HT1080 (cell line): ENCODE data around the gene SLC32A1. TPM values are rescaled to one million over a fixed set of nuclear protein-coding genes. Genes with fewer than 3 reads are reported as not detected.

Experiments used
- DNase-seq: peaks from one replicate; pipeline ENCODE4 v3.0.0-alpha.2; 2015; ENCODE audit warnings: low read depth
- polyA plus RNA-seq, 2 experiments: library from polyadenylated mRNA; depleted of rRNA; stranded (reverse); fragments of >200 nt; gene quantifications; 2 replicates each; pipeline ENCODE4 v1.2.3, GENCODE V29; 2015
- total RNA-seq: library from RNA; depleted of rRNA; stranded (reverse); fragments of >200 nt; shearing (Covaris generic); gene quantifications from 2 replicates; pipeline ENCODE4 v1.2.3, GENCODE V29; 2014; rRNA removed

SLC32A1 gene, protein sequence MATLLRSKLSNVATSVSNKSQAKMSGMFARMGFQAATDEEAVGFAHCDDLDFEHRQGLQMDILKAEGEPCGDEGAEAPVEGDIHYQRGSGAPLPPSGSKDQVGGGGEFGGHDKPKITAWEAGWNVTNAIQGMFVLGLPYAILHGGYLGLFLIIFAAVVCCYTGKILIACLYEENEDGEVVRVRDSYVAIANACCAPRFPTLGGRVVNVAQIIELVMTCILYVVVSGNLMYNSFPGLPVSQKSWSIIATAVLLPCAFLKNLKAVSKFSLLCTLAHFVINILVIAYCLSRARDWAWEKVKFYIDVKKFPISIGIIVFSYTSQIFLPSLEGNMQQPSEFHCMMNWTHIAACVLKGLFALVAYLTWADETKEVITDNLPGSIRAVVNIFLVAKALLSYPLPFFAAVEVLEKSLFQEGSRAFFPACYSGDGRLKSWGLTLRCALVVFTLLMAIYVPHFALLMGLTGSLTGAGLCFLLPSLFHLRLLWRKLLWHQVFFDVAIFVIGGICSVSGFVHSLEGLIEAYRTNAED
- total RNA-seq, result not detected in 2 replicates
- polyA plus RNA-seq (2015; cell fraction: cytosol; rRNA removed), result not detected in 2 replicates
- not detected in 2 replicates for polyA plus RNA-seq (2015; cell fraction: nucleus; rRNA removed)

DNA sequence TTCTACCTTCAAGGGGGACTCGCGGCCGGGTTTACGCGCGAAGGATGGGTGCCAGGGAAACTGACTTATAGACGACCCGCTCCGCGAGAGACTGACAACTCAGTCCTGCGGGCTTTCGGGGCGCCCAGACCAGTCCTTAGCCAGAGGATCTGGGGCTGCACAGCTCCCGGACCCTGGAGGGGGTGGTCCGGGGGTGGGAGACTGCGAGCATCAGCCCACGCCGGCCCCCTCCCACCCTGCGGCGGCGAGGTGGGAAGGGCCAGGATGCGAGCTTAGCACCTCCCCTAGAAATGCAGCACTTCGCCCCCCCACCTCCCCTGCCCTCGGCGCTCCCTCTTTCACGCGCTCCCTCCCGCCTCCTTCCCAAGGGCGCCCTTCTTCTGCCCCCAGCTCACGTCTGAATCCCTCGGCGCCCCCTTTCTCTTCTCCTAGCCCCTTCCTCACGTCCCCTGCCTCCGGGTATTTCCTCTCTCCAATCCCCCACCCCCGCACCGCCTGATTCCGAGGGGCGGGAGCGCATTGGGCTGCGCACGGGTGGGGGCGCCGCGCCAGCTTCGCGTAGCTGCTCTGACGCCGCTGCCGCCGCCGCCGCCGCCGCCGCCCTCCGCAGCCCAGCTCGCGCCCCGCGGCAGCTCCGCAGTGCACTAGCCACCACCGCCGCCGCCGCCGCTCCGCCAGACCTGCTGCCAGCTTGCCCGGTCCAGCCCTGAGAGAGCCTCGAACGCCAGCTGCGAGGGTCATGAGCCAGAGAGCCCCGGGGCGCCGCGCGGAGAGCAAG is at the start of gene SLC32A1:
TSS of gene SLC32A1 (plus strand) at position 639 of the 778 bp plus-strand sequence. CDS start 239 bp downstream, outside the sequence.
- DNase-seq, result no peak

DNA sequence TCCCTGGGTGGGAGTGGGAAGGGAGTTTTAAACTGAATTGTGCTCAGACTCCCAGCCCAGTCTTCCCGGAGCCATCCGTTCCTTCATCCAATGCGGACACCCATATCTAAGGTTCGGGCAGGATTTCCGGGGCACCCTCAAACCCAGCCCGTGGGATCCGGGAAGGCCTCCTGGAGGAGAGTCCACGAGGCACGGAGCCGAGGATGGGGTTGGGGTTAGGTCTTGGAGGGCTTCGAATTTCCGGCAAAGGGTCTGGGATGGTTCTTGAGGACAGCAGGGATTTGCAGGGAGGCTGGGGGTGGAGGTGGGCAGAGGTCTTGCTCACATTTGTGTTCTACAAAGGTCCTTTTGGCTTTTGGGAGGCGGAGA is 49.5 kb upstream of the SLC32A1 start:
- no peak for DNase-seq

DNA sequence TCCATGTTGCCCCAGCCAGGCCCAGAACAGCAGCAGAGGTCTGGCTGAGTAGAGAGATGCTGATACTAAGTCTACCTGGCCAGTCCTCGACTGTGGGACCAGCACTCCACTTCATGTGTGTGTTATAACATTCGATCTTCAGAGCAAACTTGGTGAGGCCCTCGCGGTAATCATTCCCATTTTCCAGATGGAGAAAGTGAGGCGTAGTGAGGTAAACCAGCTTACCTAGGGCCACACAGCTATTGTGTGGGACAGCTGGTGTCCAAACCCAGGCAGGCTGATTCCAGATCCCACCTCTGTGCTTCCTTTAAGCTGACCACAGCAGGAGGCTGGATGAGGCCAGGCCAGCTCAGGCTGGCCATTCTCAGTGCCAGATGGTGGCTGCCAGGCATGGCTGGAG is 47.7 kb upstream of the SLC32A1 start:
- no peak for DNase-seq

DNA sequence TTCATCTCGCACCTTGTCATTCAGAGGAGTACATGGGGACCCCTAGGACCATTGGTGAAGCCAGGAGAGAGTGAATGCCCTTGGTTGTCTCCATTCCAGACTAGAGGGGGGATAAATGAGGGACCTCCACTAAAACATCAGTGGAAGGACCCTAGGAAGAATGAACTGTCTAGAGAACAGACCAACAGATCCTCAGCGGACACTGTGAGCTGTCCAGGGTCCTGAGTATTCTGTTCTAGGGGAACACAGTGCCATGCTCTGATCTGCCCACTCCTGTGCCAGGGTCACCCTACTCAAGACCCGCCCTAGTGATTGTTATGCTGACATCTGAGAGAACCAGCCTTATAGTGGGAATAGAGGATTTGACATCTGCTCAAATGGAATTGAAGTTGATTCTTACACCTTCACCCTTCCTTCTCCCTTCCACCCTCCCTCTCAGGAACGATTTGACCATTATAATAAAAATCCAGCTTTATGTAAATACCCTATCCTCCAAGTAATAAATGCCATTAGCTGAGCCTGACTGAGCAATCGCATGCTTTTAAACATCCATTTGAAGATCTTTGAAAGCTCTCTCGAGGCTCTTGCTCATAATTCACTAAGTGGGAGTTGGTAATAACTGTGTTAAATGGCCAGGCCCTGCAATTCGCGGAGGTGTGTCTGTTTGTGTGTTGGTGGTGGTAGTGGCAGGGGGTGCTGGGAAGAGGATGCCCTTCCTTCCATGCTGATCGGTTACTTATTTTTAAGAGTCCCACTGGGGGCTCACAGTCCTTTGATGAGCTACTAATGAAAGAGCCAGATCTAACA is 43.6 kb upstream of the SLC32A1 start:
- DNase-seq, result peak; percentile 39

DNA sequence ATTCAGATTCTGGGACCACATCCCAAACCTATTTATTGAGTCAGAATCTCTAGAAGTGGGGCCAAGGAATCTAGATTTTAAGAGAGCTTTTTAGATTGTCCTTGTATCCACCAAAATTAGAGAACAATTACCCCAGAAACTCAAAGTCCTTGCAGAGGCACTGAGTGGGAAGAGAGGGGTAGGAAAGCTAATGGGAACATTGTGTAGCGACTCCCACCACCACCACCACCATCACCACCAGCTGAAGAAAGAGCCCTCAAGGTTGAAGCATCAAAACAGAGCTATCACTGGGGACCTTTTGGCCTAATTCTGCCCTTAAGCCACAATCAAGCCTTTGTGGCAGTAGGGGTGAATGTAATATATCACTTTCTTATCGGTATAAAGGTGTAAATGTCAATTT is 39.0 kb upstream of the SLC32A1 start:
- DNase-seq, result no peak

DNA sequence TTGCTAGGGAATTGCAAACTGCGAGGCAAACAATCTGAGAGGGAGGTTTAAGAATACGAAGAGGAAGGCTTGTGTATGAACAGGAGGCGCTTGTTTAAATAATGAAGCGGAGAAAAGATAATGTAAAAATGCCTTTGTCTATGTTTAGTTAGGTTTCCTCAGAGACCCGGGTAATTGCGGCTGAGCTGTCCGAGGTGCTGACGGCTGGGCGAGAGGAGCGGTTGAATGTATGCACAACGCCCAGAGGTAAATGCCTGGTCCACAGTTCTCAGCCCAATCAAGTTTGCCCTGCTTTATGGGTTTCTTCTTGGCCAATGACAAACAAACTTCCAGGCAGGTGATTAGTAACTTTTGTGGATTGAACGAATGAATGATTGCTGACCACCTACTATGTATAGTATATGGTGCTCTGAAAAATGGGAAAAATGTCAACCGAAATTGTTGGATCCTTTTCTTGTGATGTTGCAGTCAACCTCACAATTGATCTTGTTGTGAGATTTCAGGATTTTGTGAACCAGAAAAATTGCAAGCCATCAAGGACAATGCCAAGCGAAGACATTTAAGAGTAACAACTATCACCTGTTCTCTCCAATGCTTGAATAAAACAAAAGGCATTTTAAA is 38.3 kb upstream of the SLC32A1 start:
- peak; percentile 39 for DNase-seq

DNA sequence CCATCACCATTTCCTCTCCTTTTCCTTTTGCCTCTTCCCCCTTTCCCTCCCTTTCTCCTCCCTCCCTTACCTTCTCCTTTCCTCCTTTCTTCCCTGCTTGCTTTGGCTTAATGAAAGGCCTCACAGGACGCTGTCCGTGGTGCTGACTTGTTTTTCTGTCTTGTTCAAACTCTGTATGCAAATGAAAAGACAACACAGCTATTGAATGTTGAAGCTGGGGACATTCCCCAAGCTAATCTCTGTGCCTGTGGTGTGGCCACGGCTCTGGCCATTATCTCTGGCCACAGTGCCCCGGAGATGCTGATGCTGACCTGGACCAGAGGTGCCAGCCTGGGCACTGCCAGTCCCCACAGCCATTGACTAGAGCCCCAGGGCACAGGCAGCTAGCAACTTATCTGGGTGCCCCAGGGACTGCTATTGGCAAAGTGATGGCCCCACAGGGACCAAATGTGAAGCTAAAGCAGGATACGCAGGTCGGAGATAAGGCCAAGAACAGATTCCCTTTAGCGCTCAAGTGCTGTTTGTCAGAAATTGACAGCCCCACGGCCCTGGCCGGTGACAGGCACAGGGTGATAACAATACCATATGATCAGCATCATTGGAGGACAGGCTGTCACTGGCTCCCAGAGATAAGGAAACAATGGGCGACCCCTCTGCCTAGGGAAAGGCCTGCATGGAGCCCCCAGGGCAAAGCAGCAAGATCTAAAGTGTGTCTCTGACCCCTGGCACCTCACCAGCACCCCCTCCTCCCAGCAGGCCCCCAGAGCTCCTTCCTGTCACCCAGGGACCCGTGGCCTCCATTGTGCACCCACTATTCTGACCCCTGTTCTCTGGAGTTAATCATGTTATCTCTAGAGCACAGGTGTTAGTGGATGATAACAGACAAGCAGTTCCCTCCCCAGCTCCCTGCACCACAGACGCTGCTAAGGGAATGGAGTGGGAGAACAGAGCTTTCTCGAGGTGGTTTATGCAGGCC is 31.6 kb upstream of the SLC32A1 start:
- DNase-seq, result peak; percentile 17

DNA sequence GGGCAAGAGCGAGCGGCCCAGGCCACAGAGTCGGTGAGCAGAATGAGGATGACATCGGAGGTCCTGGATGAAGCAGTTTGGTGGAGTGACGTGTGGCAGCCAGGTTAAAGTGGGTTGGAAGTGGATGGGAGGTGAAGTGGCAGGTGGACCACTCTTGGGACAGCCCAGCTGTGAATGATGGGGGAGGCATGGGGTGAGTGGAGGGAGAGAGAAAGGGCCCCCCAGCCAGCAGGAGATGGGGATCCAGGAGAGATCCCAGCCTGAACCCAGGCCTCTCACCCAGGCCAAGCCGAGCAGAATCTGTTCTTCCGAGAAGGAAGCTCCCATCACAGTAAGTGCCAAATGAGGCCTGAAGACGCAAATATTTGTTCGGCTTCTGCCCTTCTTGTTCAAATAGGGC is 27.0 kb upstream of the SLC32A1 start:
- no peak for DNase-seq

DNA sequence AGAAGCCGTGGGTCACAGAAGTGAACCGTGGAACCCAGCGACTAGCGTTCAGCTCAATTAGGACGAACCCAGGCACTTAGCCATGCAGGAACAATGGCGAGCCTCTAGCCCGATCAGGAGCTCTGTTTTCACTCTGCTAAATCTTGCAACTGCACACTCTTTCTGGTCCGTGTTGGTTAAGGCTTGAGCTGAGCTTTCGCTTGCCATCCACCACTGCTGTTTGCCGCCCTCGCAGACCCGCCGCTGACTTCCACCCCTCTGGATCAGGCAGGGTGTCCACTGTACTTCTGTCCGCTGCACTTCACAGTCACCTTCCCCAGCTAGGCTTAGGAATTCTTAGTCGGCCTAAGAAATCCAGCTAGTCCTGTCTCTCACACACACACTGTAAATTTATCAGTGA is 25.7 kb upstream of the SLC32A1 start:
- DNase-seq, result no peak

DNA sequence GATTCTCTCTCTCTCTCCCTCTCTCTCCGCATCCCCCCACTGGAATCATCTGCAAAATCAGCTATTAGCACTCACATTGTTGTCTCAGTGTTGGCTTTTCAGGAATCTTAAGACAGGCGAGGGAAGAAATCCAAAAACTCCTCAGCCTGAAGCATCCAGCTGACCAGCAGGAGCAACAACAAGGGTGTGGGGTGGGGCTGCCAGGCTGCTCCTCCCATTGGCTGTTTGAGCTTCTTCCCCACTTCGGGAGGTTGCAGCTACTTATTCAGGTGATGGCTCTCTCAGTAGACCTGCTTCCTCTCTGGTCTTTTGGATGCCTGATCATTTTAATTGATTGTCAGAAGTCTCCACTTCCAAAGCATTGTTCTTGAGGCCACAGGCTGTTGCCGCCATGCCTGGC is 24.1 kb upstream of the SLC32A1 start:
- no peak for DNase-seq

DNA sequence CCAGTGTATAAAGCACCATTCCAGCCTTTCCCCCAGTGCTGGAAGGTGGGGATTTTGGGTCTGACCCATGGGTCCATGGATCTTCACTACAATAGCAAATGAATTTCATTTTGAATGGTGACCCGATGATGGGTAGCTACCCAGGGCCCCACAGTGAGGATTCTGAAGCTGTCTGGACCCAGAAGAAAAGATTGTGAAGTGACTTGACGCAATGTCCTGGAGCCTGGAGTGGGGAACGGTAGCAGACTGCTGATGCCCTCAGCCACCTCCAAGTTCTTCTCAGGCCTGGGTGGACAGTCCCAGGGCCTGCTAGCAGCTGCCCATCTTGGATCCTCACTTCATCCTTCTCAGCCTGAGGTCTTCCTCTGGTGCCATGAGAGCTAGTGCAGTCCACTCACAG is 23.4 kb upstream of the SLC32A1 start:
- DNase-seq, result no peak

DNA sequence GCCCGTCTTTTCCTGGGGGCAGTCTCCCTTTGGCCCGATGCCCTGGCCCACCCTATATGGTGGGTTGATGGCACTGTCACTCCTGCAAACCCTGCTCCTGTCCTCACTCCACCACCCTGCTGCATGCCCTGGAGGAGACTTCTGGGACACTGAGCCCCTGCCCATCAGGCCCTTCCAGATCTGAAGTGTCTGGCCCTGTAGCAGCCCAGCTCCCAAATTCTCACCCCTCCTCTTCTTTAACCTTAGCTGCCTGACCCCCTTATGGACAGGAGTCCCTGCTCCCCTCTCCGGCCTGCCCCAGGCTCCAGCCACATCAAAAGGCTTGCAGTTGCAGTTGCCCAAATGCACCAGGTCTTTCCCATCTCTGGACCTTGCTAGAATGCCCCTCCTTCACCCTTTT is 20.8 kb upstream of the SLC32A1 start:
- DNase-seq, result no peak

DNA sequence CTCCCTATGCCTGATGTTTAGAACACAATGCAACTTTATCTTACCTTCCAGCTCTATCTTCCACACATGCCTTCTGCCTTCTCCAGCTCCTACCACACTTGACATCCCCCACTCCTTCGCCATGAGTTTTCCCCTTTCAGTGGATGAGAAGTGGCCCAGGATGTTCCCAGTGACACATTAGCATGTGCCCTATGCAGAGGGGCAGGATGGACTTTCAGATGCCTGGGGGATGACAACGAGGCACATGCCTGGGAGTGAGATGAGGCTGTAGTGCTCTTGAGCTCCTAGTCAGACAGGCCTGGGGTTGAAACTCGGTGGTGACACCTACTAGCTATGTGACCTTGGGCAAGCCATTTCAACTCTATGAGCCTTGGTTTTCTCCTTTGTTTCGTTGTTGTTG is 20.1 kb upstream of the SLC32A1 start:
- no peak for DNase-seq

DNA sequence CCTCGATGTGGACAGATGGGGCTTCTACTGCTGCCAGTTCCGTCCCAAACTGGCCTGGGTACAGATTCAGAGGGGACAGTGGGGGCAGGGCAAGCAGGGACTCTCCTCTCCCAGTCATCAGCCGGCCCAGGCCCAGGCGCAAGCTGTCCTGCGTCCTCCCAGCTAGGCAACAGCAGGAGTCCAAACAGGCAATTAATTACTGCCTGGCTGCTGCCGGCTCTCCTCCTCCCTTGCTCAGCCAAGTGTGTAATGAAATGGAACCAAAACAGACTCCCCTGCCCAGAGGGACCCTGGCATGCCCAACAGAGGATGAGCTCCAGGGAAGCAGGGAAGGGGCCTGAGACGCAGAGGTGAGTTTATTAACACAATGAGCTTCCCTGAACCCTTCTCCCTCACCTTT is 17.8 kb upstream of the SLC32A1 start:
- no peak for DNase-seq

DNA sequence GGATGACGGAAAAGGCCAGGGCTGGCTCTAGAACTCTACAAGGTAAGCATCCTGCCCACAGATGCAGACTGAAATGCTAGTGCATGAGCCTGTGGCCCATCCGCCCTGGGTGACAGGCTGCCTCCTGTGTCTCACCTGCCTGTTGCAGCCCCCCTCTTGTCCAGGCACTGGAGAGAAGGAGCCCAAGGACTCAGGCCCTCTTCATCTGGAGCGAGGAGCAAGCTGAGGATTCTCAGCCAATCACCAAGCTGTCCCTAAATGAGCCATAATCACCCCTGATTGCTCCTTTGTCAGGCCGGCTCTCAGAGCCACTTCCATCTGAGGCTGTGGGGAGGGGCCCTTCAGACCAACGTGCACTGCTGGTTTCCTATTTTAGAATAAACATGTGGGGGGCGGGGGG is 10.0 kb upstream of the SLC32A1 start:
- DNase-seq, result no peak

DNA sequence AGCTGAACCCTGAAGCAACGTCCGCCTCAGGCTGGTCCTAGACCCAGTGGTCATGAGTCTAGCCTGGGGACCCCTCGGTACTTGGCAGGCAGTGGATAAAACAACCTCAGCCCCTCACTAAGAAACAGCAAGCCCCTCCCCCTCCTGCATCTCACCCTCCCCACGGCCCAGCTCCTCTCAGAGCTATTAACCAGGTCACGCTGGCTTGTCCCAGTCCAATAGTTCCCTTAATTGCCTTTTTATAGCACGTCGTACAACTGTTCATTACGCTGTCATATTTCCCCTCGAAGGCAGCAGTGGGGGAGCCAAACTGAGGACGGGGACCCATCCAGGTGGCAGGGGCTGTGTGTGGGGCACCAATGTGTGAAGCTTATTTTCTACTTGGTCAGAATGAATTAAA is 8.6 kb upstream of the SLC32A1 start:
- no peak for DNase-seq

DNA sequence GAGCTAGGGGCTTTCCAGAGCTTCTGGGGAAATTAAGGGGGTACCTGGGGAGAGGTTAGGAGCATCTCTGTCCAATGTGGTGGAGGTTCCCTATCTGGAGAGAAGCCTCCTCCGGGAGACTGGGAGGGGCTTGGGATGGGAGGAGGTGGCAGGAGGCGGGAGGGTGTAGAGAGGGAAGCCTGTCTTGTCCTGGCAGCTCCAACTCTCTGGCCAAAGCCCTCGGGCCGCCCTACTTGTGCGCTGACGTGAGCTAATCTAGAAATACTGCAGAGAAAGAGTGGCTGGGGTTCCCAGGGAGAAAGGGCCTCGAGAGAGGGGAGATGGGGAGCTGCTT is 1.6 kb upstream of the SLC32A1 start:
- DNase-seq, result no peak

DNA sequence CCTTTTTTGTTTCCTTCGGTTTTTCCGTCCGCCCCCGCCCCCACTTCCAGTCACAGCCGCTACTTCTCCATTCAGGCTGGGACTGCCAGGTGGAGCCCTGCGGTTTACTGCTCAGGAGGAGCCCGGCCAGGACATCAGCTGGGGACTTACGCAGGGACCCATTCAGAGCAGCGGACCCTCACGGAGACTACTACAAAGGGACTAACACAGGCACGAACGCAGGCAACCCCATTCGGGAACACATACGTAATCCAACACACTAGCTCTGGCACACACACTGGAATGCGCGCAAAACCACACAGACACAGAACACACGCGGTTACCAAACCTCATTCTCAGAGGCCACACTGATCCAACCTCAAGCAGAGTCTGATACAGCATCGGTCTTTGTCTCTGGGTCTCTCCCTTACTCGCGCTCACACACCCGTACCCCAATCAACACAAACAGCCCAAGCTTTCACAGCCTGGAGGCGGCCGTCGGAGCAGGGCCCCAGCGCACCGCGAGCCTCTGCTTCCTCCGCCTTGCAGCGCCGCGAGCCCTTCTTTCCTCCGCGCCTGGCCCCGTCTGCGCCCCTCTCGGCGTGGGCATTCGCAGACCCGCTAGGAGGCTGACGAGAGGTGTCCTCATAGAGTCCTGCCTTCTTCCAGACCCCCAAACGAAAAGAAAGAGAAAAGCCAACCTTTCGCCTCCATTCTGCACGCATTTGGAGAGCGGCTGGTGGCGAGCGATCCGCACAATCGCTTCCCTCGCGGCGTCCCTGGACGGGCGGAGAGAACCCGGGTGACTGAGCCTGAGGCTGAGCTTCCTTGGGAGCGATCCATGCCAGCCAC is 1.1 kb upstream of the SLC32A1 start:
- no peak for DNase-seq

DNA sequence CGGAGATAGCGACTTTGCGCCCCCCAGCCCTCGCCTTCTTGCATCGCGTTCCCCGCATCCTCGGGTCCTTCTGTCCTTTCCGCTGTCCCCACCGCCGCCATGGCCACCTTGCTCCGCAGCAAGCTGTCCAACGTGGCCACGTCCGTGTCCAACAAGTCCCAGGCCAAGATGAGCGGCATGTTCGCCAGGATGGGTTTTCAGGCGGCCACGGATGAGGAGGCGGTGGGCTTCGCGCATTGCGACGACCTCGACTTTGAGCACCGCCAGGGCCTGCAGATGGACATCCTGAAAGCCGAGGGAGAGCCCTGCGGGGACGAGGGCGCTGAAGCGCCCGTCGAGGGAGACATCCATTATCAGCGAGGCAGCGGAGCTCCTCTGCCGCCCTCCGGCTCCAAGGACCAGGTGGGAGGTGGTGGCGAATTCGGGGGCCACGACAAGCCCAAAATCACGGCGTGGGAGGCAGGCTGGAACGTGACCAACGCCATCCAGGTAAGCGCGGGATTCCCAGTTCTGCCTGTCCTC is 401 bp downstream of the SLC32A1 start:
- no peak for DNase-seq
